Ishikawa (cell line): Measurements from ENCODE around the gene KCNIP4.

Experiments
- CEBPB ChIP-seq: IDR thresholded peaks from 2 replicates; pipeline ENCODE4 v1.6.1; 2012
- CREB1 ChIP-seq: IDR thresholded peaks from 2 replicates; pipeline ENCODE4 v1.6.1; 2012; ENCODE audit warnings: low read depth
- EGR1 ChIP-seq: IDR thresholded peaks from 2 replicates; pipeline ENCODE4 v1.6.1; 2012
- EP300 ChIP-seq: IDR thresholded peaks from 2 replicates; pipeline ENCODE4 v1.6.1; 2012; ENCODE audit warnings: borderline replicate concordance
- FOXM1 ChIP-seq: IDR thresholded peaks from 2 replicates; pipeline ENCODE4 v1.6.1; 2012; ENCODE audit warnings: low read depth, borderline replicate concordance
- MAX ChIP-seq: IDR thresholded peaks from 2 replicates; pipeline ENCODE4 v1.6.1; 2012
- NFIC ChIP-seq: IDR thresholded peaks from 2 replicates; pipeline ENCODE4 v1.6.1; 2012
- RAD21 ChIP-seq: IDR thresholded peaks from 2 replicates; pipeline ENCODE4 v1.6.1; 2012; ENCODE audit warnings: low read depth
- REST ChIP-seq: IDR thresholded peaks from 2 replicates; pipeline ENCODE4 v1.6.1; 2012; ENCODE audit warnings: low read depth, mild to moderate bottlenecking
- TAF1 ChIP-seq: IDR thresholded peaks from 2 replicates; pipeline ENCODE4 v1.6.1; 2012; ENCODE audit warnings: low read depth, mild to moderate bottlenecking
- TCF12 ChIP-seq: IDR thresholded peaks from 2 replicates; pipeline ENCODE4 v1.6.1; 2012; ENCODE audit warnings: low read depth
- TEAD4 ChIP-seq: IDR thresholded peaks from 2 replicates; pipeline ENCODE4 v1.6.1; 2012
- USF1 ChIP-seq: IDR thresholded peaks from 2 replicates; pipeline ENCODE4 v1.6.1; 2012
- YY1 ChIP-seq: IDR thresholded peaks from 2 replicates; pipeline ENCODE4 v1.6.1; 2012; ENCODE audit warnings: low read depth
- ZBTB7A ChIP-seq: IDR thresholded peaks from 2 replicates; pipeline ENCODE4 v1.6.1; 2012; ENCODE audit warnings: low read depth

Gene KCNIP4

GRCh38 chr4:21948347-21949072 is at the start of gene KCNIP4:
KCNIP4 (minus strand) TSS chr4:21948772.
- no peak for TF ChIP-seq ZBTB7A
- no peak for TF ChIP-seq USF1
- TF ChIP-seq EGR1, result no peak
- TF ChIP-seq TAF1, result no peak
- TF ChIP-seq RAD21, result no peak
- TF ChIP-seq REST, result no peak
- no peak for TF ChIP-seq CEBPB
- TF ChIP-seq TCF12, result no peak
- TF ChIP-seq TEAD4, result no peak
- TF ChIP-seq MAX, result no peak
- no peak for TF ChIP-seq NFIC
- no peak for TF ChIP-seq EP300
- no peak for TF ChIP-seq FOXM1
- no peak for TF ChIP-seq CREB1
- no peak for TF ChIP-seq YY1

GRCh38 chr4:21992330-21992729 is 43.8 kb upstream of the KCNIP4 start:
- TF ChIP-seq TAF1 (no peak), YY1 (no peak), EP300 (no peak), TCF12 (no peak), EGR1 (no peak), USF1 (no peak), CEBPB (no peak), MAX (no peak), RAD21 (no peak), NFIC (no peak), ZBTB7A (no peak), REST (no peak), FOXM1 (no peak), CREB1 (no peak), TEAD4 (no peak)

GRCh38 chr4:21991562-21991961 is 43.0 kb upstream of the KCNIP4 start:
- TF ChIP-seq CREB1 (no peak), TCF12 (no peak), YY1 (no peak), CEBPB (no peak), TEAD4 (no peak), USF1 (no peak), EGR1 (no peak), NFIC (no peak), FOXM1 (no peak), RAD21 (no peak), TAF1 (no peak), REST (no peak), MAX (no peak), EP300 (no peak), ZBTB7A (no peak)

GRCh38 chr4:21991050-21991449 is 42.5 kb upstream of the KCNIP4 start:
- no peak for TF ChIP-seq RAD21
